ENCODE measurements around the gene PWWP2B. TPM values are rescaled to one million over a fixed set of nuclear protein-coding genes. Genes with fewer than 3 reads are reported as not detected.

The PWWP2B gene
- total RNA-seq, 1 experiment from 2014 or later, result 19.3 TPM

DNA sequence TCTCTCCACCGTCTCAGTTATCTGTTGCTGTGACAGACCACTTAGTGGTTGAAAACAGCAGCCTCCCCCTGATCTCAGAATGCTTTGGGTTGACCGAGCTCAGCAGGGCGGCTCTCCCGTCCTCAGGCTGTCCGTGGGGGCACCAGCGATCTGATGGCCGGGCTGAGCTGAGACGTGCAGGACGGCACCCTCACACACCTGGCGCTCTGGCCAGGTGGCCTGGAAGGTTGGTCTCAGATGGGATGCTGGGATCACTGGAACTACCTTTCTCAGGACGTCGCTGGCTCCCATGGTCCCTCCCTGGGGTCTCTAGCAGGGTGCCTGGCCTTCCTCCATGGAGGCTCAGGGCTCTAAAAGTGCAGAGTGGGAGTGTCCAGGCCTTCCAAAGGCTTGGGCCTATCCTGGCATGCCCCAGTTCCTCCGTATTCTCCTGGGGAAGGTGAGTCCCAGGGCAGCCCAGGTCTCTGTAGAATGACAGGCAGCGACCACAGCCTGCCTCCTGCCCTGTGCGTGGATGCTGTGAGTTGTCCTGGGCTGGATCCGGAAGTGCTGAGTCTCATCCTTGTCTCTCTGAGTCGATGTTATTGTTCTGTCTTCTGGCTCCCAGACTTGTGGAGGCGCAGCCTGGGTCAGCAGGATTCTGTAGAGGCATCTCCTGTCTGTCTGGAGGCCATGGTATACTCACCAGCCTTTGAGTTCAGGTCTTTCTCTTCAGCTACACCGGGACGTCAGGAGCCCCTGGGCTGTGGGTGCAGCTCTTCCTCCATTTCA is 12.2 kb upstream of the PWWP2B start:
- Mint-ChIP-seq H3K27ac (ENCODE audit: unreplicated experiment) (no peak overlapping the region), H3K27me3 (ENCODE audit: insufficient read depth, unreplicated experiment) (no peaks in the 10 kb centered on the region), H3K4me1 (ENCODE audit: low read depth, unreplicated experiment) (no peaks in the 10 kb centered on the region), H3K4me3 (ENCODE audit: unreplicated experiment) (no peak overlapping the region), H3K9me3 (ENCODE audit: unreplicated experiment) (no peaks in the 10 kb centered on the region), H3K36me3 (ENCODE audit: insufficient read depth, unreplicated experiment) (no peaks in the 10 kb centered on the region)
- Histone ChIP-seq H3K4me3 (ENCODE audit: low read depth, low read length) (no peak overlapping the region), H3K36me3 (ENCODE audit: control insufficient read depth, insufficient read depth, low read length) (no peaks in the 10 kb centered on the region), H3K4me1 (peaks cover 10% of the 10 kb centered on the region), H3K9me3 (no peaks in the 10 kb centered on the region), H3K27me3 (replicated peaks; ENCODE audit: control insufficient read depth, insufficient read depth, low read length) (no peaks in the 10 kb centered on the region)
- TF ChIP-seq, protein P1, sequence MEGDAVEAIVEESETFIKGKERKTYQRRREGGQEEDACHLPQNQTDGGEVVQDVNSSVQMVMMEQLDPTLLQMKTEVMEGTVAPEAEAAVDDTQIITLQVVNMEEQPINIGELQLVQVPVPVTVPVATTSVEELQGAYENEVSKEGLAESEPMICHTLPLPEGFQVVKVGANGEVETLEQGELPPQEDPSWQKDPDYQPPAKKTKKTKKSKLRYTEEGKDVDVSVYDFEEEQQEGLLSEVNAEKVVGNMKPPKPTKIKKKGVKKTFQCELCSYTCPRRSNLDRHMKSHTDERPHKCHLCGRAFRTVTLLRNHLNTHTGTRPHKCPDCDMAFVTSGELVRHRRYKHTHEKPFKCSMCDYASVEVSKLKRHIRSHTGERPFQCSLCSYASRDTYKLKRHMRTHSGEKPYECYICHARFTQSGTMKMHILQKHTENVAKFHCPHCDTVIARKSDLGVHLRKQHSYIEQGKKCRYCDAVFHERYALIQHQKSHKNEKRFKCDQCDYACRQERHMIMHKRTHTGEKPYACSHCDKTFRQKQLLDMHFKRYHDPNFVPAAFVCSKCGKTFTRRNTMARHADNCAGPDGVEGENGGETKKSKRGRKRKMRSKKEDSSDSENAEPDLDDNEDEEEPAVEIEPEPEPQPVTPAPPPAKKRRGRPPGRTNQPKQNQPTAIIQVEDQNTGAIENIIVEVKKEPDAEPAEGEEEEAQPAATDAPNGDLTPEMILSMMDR (IDR thresholded peaks at IDR 0.05; ENCODE audit: insufficient read depth in 1 of 2, low read depth in 1 of 2, low read length in 1 of 2, severe bottlenecking in 1 of 2, unreplicated experiment in 1 of 2), result no peak
- intact Hi-C loops (cut with micrococcal nuclease; ENCODE audit: unreplicated experiment), result loop anchor here (10.0 kb wide), 1 partner anchor 250 kb away; no protein-coding TSS in a partner anchor
- no peak for DNase-seq
- CTCF ChIA-PET, result no interaction called here
- POLR2A ChIA-PET, result no interaction called here
- BruUV-seq (replicated peaks), result no TSS peak

DNA sequence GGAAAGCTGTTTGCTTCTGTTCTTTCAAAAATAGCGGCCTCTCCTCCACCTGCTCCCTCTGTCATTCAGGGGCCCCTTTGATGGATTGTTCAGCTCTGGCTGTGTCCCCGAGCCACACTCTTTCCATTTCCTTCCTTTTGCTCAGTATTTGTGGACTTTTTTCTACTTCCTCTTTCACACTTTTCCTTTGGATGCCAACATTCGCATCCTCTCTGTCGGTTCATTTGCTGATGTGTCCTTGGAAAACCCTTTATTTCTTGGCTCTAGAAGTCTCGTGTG is 11.7 kb upstream of the PWWP2B start:
- Mint-ChIP-seq H3K27ac (ENCODE audit: unreplicated experiment) (no peak overlapping the region), H3K4me3 (ENCODE audit: unreplicated experiment) (no peak overlapping the region), H3K9me3 (ENCODE audit: unreplicated experiment) (no peaks in the 10 kb centered on the region), H3K4me1 (ENCODE audit: low read depth, unreplicated experiment) (no peaks in the 10 kb centered on the region), H3K27me3 (ENCODE audit: insufficient read depth, unreplicated experiment) (no peaks in the 10 kb centered on the region), H3K36me3 (ENCODE audit: insufficient read depth, unreplicated experiment) (no peaks in the 10 kb centered on the region)
- Histone ChIP-seq H3K36me3 (ENCODE audit: control insufficient read depth, insufficient read depth, low read length) (no peaks in the 10 kb centered on the region), H3K27me3 (replicated peaks; ENCODE audit: control insufficient read depth, insufficient read depth, low read length) (no peaks in the 10 kb centered on the region), H3K4me3 (ENCODE audit: low read depth, low read length) (no peak overlapping the region), H3K9me3 (no peaks in the 10 kb centered on the region), H3K4me1 (peaks cover 11% of the 10 kb centered on the region)
- TF ChIP-seq, protein P1 (IDR thresholded peaks at IDR 0.05; ENCODE audit: insufficient read depth in 1 of 2, low read depth in 1 of 2, low read length in 1 of 2, severe bottlenecking in 1 of 2, unreplicated experiment in 1 of 2), result no peak
- CTCF ChIA-PET, result no interaction called here
- no TSS peak for BruUV-seq (replicated peaks)
- no peak for DNase-seq
- intact Hi-C loops (cut with micrococcal nuclease; ENCODE audit: unreplicated experiment), result loop anchor here (10.0 kb wide), 1 partner anchor 249 kb away; no protein-coding TSS in a partner anchor
- POLR2A ChIA-PET, result no interaction called here

DNA sequence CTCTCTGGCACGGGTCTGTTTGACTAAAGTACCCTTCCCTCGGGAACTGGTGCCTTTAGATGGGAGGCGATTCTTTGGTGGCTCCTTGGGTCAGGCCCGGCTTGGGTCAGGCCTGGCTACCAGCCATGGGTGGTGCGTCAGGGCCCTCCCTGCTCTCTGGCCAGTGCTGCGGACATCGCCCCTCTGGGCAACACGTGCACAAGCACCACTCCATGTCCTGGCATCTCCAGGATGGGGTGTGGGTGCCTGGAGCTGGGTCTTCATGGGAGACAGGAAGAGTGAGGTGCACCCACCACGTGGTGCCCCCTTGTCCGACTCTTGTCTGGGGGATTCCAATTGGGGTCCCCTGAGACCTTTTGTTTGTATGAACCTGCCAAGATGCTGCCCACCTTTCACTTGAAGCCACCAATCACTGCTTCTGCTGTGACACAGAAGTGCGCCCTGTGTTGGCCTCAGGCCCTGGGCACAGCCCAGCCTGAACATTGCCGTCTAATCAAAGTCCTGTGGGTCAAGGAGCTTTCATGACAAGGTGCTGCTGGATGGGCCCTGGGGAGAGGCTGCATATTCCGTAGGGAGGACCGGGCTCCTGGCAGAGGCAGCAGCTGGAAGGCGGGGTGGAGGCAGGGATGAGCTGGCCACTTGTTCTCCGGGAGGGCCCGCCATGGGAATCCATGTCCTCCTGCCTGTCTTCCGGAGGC is 11.1 kb upstream of the PWWP2B start:
- no peak overlapping the region for H3K4me3 ChIP-seq (ENCODE audit: low read depth, low read length)
- H3K27me3 ChIP-seq (replicated peaks; ENCODE audit: control insufficient read depth, insufficient read depth, low read length), result no peaks in the 10 kb centered on the region
- Mint-ChIP-seq H3K4me3 (ENCODE audit: unreplicated experiment) (no peak overlapping the region), H3K27me3 (ENCODE audit: insufficient read depth, unreplicated experiment) (no peaks in the 10 kb centered on the region), H3K9me3 (ENCODE audit: unreplicated experiment) (no peaks in the 10 kb centered on the region), H3K27ac (ENCODE audit: unreplicated experiment) (no peak overlapping the region), H3K36me3 (ENCODE audit: insufficient read depth, unreplicated experiment) (no peaks in the 10 kb centered on the region), H3K4me1 (ENCODE audit: low read depth, unreplicated experiment) (no peaks in the 10 kb centered on the region)
- ChIA-PET CTCF (no interaction called here), POLR2A (interaction anchor here (0.6 kb wide), 1 partner anchor 221 kb away, joined by 4 read pairs; no protein-coding TSS in a partner anchor)
- H3K9me3 ChIP-seq, result no peaks in the 10 kb centered on the region
- intact Hi-C loops (cut with micrococcal nuclease; ENCODE audit: unreplicated experiment), result loop anchor here (10.0 kb wide), 1 partner anchor 249 kb away; no protein-coding TSS in a partner anchor
- TF ChIP-seq, protein P1 (IDR thresholded peaks at IDR 0.05; ENCODE audit: insufficient read depth in 1 of 2, low read depth in 1 of 2, low read length in 1 of 2, severe bottlenecking in 1 of 2, unreplicated experiment in 1 of 2), result no peak
- DNase-seq, result no peak
- H3K36me3 ChIP-seq (ENCODE audit: control insufficient read depth, insufficient read depth, low read length), result no peaks in the 10 kb centered on the region
- peaks cover 11% of the 10 kb centered on the region for H3K4me1 ChIP-seq
- BruUV-seq (replicated peaks), result no TSS peak
